Dedifferentiated amniotic fluid mesenchymal stem cell (primary cell): ENCODE measurements around the gene FNDC3B.

Experiments
- DNase-seq: peaks from one replicate; pipeline ENCODE4 v3.0.0-alpha.2; 2016; ENCODE audit errors: extremely low spot score

The FNDC3B gene

DNA sequence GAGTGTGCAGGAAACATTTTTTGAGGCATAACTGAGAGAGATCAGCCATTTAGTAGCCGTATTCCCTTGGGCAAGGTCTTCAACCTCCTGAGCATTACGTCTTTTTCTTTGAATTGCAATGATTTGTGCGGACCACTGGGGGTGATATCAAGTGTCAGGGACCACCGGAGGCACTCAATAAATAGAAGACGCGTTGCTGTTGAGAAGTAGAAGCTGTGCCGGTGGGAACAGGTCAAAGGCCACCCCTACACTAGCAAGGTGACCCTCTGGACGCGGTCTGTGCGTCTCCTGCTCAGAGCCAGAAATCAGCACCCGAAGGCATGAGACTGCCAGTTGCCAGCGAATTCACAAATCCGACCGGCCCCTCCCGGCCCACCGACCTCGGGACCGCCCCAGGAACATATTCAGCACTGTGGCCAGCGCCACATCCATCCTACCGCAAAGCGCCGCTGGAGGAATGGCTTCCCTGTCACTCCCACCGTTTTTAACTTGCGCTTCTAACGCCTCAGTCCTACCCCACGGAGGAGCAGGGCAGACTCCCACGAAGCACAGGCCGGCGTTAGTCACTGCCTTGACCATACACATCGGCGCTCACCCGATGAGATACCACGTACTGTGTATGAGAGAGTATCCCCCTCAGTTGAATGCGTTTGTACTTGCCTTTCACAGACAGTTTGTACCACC is 410.2 kb downstream of the FNDC3B start:
- no peak for DNase-seq
